Measurements from ENCODE around the gene JARID2.

Gene JARID2

GRCh38 chr6:15246666-15247499 lies 1.0 kb downstream of the JARID2 start:
- DNase-seq (ENCODE audit: low spot score) = peak; percentile 42

DNA sequence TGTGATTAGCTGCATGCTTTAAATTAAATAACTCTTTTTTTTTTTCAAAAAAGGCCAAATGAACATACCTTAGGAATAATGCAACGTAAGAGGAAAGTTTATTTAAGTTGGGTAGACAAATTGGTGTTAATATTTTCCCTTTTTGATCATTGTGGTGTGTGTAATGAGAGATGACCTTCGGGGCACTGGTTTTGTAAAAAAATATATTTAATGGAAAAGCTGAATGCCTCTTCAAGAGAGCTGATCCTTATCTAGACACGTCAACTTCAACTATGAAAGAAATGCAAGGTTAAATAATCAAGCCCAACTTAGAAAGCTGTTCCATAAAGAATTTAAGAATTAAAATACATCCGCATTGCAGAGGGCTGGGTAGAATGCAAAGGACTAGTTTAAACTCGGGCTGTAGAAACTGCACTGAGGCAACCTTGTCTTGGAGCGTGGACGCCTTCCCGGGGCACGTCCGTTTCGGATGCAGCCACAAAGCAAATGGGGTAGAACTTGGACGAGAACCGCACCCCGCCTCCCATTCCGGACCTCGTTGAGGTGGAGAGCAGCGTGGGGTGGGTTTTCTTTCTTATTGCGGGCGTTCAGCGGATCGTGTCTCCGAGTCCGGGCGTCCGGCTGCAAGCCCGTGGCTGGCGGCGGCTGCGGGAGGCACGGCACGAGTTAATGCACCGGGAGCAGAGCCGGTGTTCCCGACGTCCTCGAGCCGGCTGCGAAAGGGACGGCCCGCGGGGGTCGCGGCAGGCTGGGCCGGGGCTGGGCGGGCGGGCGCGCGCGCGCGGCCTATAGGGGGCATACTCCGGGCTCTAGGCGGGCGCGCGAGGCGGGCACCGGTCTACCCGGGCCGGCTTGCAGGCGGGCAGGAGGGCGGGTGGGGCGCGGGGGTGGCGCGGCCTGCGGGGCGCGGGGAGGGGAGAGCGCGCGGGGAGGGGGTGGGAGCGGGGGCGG lies 1.9 kb downstream of the JARID2 start:
- DNase-seq (ENCODE audit: low spot score) = peak; percentile 56

DNA sequence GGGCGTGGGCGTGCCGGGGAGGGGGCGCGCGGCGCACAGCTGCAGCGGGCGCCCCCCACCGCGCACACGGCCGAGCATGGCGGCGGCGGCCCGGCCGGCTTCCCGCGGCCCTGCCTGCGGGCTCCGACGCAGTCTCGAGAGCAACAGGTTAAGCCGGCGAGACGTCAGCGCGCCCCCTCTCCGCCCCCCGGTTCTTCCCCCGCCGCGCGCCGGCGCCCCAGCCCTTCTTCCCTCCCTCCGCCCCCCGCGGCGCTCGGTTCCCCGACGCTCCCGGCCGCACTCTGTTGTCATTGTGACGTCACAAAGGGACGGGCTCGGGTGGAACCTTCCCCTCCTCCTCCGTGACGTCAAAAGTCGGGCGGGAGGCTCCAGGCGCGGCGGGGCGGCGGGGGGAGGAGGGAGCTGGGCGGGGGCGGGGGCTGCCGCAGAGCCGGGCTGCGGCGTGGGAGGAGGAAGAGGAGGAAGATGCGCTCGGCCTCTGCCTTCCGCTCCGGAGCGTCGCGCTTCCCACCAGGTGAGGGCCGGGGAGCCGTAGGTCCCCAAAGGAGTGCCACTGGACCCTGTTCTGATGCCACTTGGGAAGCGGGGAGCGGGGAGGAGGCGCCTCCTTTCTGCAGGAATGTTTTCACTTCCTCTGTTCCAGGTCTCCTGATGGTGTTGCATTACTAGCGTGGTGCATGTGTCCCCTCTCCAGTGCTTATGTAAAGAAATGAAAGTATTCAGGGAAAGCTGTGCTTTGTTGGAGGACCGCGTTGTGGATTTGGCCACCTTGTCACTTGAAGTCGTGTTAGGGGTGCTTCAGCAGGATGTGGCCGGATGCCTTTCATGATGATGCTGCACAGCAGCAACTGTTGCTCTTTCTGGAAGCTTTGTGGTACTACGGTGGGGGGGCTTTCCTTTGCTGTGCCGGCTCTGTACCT lies 2.8 kb downstream of the JARID2 start:
- peak; percentile 93 for DNase-seq (ENCODE audit: low spot score)

- peak; percentile 54 for DNase-seq (ENCODE audit: low spot score)
Measured at GRCh38 chr6:15249371-15250019, 3.6 kb downstream of the JARID2 start.

DNA sequence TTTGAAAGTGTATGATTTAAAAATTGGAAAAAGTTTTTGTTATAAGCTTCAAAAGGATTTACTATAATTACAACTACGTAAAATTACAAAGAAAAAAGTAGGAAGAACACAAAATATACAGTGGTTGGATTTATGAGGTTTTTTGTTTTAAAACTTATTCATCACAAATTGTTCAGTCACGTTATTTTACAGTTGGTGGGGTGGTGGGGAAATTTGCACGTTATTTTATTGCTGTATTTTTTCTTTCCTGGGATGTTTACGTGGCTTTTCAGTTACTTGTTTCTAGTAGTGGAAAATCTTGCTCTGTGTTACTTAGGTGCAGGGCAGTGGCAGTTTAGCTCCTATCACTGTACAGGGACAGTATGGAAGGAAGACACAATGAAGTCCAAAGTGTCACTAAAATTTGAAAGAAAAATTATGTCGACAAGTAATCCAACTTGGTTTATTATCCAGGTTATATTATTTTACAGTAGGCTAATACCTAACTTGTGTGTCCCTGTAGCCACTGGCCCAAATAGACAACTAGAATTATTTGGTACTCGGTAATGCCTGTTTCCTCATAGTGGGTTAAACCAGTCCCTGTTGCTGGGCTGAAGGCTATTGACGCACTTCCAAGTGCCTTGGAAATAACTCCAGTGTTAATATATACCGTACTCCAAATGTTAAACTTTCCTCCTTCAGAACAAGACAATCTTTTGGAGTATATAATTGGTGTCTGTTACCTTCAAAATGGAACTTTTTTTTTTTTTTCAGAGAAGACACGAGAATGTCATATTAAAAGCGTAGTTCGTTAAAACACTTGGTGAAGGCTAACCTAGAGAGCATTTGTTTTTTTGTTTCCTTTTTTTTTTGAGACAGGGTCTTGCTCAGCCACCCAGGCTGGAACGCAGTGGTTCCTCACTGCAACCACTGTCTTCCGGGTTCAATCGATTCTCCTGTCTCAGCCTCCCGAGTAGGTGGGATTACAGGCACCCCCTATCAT lies 4.6 kb downstream of the JARID2 start:
- no peak for DNase-seq (ENCODE audit: low spot score)

GRCh38 chr6:15252195-15252594 lies 6.3 kb downstream of the JARID2 start:
- no peak for DNase-seq (ENCODE audit: low spot score)

GRCh38 chr6:15253203-15254022 lies 7.5 kb downstream of the JARID2 start:
- DNase-seq (ENCODE audit: low spot score) = no peak

DNA sequence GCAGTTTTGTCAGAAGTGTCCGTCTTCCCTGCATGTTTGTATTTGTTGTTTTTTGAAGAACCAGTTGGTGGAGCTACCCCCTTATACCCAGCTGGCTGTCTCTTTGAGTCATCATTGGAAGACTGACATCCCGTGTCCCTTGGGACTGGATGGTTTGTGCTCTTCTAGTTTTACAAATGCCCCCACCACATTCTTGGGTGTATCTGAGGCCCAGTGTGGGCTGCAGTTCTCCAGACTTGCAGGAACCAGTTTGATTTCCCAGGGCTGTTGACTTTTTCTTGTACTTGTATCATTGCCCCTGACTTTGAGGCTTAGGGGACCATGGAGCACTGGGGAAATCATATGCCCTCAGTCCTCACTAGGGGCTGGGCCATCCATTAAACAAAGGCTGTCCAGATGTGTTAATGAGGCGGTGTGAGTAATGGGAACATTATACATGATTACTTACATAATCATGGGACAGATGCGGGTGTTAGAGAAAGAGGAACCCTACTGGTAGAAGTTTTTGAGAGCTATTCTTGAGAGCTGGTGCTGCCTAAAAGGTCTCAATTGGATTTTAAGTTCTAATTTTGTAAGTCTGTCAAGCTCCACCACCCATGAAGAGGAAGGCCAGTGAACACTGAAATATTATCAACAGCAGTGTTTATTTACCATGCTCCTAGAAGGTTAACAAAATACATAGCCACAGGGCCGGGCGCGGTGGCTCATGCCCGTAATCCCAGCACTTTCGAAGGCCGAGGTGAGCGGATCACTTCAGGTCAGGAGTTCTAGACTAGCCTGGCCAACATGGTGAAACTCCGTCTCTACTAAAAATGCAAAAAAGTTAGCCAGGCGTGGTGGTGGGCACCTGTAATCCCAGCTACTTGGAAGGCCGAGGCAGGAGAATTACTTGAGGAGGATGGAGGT lies 8.5 kb downstream of the JARID2 start:
- peak; percentile 91 for DNase-seq (ENCODE audit: low spot score)

- DNase-seq (ENCODE audit: low spot score) = no peak
Measured at GRCh38 chr6:15255481-15255880, 9.6 kb downstream of the JARID2 start.

DNA sequence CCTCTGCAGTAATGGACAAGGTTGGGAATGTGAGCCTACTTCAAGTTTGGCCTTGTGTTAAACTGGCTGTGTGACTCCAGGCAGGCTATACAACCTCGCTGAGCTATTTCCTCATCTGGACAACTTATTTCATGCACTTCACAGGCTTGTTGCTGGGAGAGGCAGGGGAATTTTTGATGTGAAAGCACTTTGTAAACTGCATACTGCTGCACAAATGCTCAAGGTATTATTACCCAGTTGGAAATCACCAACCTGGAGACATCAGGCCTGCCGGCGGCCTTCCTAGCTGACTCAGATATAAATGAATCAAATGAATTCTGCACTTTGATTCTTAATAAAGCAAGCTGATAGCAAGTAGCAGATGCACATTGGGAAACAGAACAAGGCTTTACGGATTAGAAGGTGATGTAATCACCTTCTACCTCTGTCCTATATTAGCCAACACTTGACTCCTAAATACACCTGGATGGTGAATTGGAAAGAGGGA lies 10.1 kb downstream of the JARID2 start:
- no peak for DNase-seq (ENCODE audit: low spot score)

- DNase-seq (ENCODE audit: low spot score) = no peak
Measured at GRCh38 chr6:15256538-15257271, 10.8 kb downstream of the JARID2 start.

DNA sequence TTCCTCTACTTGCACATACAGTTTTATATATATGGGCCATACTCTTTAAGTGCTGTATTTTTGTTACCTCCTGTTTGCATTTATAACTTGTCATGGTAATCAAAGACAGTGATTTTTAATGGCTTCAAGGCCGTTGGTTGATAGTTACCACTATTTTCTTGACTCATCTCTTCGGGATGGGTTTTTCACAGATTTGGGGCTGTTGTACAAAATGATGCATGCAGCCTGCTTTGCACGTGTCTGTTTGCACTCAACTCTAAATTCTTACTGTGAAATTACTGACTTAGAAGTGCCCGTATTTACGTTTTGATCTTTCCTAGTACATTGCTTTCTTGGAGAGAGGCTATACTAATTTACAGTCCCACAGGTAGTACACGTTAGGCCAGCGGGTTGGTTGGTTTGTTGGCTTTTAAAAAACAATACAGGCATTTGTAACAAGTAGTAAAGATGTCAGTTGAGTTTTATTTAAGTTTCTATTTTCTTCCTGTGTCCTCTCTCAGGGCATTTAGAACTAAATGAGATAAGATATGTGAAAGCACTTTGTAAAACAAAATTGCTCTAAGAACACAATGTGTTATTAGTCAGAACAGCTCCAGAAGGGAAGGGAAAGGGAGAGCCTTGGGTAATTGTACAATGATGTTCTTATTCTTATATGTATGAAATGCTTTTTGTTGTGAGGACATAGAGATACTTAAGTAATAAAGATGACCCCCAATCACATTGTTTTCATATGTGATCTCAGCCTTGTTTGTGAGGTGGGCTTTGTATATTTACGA lies 11.7 kb downstream of the JARID2 start:
- DNase-seq (ENCODE audit: low spot score) = peak; percentile 50

GRCh38 chr6:15259766-15260098 lies 13.9 kb downstream of the JARID2 start:
- DNase-seq (ENCODE audit: low spot score) = peak; percentile 81

GRCh38 chr6:15260099-15260821 lies 14.4 kb downstream of the JARID2 start:
- DNase-seq (ENCODE audit: low spot score) = peak; percentile 53

GRCh38 chr6:15263780-15264374 lies 18.0 kb downstream of the JARID2 start:
- peak; percentile 57 for DNase-seq (ENCODE audit: low spot score)
